Keratinocyte (primary cell): ENCODE data around the gene FANK1. TPM values are rescaled to one million over a fixed set of nuclear protein-coding genes. Genes with fewer than 3 reads are reported as not detected.
"Not testable (repeated sequence)": the region's sequence is repeated elsewhere in the genome, so short reads cannot be mapped to it uniquely, and the experiment has no call there.

Experiments used
- DNase-seq: peaks from one replicate; pipeline ENCODE4 v3.0.0-alpha.2; 2011; ENCODE audit warnings: low read depth, missing footprints, low spot score
- FAIRE-seq: peaks from 2 replicates; lab custom pipeline; 2011; peaks lifted over from hg19 to GRCh38; lab: Jason Lieb, UNC
- H2AFZ ChIP-seq: 2 replicates; pipeline ENCODE4 v1.6.0; 2012; ENCODE audit warnings: low read length, control low read depth, inconsistent platforms; ENCODE audit not compliant: control insufficient read depth
- H3K27ac ChIP-seq: 2 replicates; pipeline ENCODE4 v1.5.1; 2011; ENCODE audit warnings: low read length; ENCODE audit not compliant: control insufficient read depth, insufficient read depth
- H3K27me3 ChIP-seq: 3 replicates; pipeline ENCODE4 v1.6.0; 2011; ENCODE audit warnings: low read length; ENCODE audit not compliant: control insufficient read depth, insufficient read depth; ENCODE audit errors: extremely low read depth
- H3K36me3 ChIP-seq, 2 experiments: 2 replicates in 1 of 2; 3 replicates in 1 of 2; pipeline ENCODE4 v1.5.1; 2011; ENCODE audit warnings: low read length in 2 of 2, mild to moderate bottlenecking in 1 of 2; ENCODE audit not compliant: control insufficient read depth in 2 of 2, insufficient read depth in 2 of 2; ENCODE audit errors: extremely low read depth in 1 of 2
- H3K4me1 ChIP-seq: 3 replicates; pipeline ENCODE4 v1.5.1; 2011; ENCODE audit warnings: low read length; ENCODE audit not compliant: control insufficient read depth, insufficient read depth; ENCODE audit errors: extremely low read depth
- H3K4me2 ChIP-seq: 3 replicates; pipeline ENCODE4 v1.6.0; 2011; ENCODE audit warnings: low read depth, low read length; ENCODE audit not compliant: control insufficient read depth, insufficient read depth; ENCODE audit errors: extremely low read depth
- H3K4me3 ChIP-seq, 3 experiments: fragments of 200-600 bp in 1 of 3; sonication (generic) in 1 of 3; 2 replicates in 2 of 3; 3 replicates in 1 of 3; pipeline ENCODE4 v1.5.1; 2011 to 2016; ENCODE audit warnings: low read length in 3 of 3, mild to moderate bottlenecking in 3 of 3, control low read depth in 2 of 3, inconsistent platforms in 1 of 3, low read depth in 1 of 3, mixed read lengths in 1 of 3, mixed run types in 1 of 3, moderate library complexity in 1 of 3; ENCODE audit not compliant: control insufficient read depth in 2 of 3, insufficient read depth in 2 of 3; ENCODE audit errors: extremely low read depth in 1 of 3
- H3K79me2 ChIP-seq: 2 replicates; pipeline ENCODE4 v1.6.0; 2012; ENCODE audit warnings: low read length; ENCODE audit not compliant: control insufficient read depth, insufficient read depth
- H3K9ac ChIP-seq: 3 replicates; pipeline ENCODE4 v1.6.0; 2011; ENCODE audit warnings: low read length; ENCODE audit not compliant: control insufficient read depth, insufficient read depth; ENCODE audit errors: extremely low read depth
- H3K9me1 ChIP-seq: 3 replicates; pipeline ENCODE4 v1.6.0; 2011; ENCODE audit warnings: low read length; ENCODE audit not compliant: control insufficient read depth, insufficient read depth; ENCODE audit errors: extremely low read depth
- H3K9me3 ChIP-seq: 2 replicates; pipeline ENCODE4 v1.5.1; 2012; ENCODE audit warnings: low read depth, low read length; ENCODE audit not compliant: control insufficient read depth
- H4K20me1 ChIP-seq: 3 replicates; pipeline ENCODE4 v1.6.0; 2011; ENCODE audit warnings: low read length; ENCODE audit not compliant: control insufficient read depth, insufficient read depth; ENCODE audit errors: extremely low read depth
- dilution Hi-C: fragments of 300-500 bp; cut with MboI; formaldehyde crosslinking; loops from one replicate; pipeline ENCODE4 v1.7.0; 2020; ENCODE audit warnings: low sequenced_read_pairs; ENCODE audit not compliant: extremely low pct_ligation_motif_present
- polyA plus RNA-seq, 5 experiments: library from polyadenylated mRNA; depleted of rRNA in 3 of 5; stranded (reverse) in 3 of 5; stranded (forward) in 1 of 5; unstranded in 1 of 5; fragments of >200 nt; gene quantifications; 1 replicate in 1 of 5; 2 replicates in 3 of 5; 3 replicates in 1 of 5; pipeline versions ENCODE4 v1.2.1 to v1.2.3, GENCODE V29; 2011 to 2012; ENCODE audit warnings: missing spikeins in 2 of 5, low read depth in 1 of 5, low replicate concordance in 1 of 5

The FANK1 gene
- polyA plus RNA-seq, 1 donor (not counting 4 experiments of a cell fraction or from before 2014, with no cell fraction given): 13.4 TPM

- Histone ChIP-seq H3K9ac (peak overlapping the region; percentile 87), H3K27ac (peak overlapping the region; percentile 85), H3K4me3 (peak overlapping the region; percentile 72 to 83 (median 82)), H3K79me2 (peaks cover 30% of the 10 kb centered on the region), H2AFZ (peak overlapping the region; percentile 65), H3K4me2 (peak overlapping the region; percentile 84)
- H3K36me3 ChIP-seq, DNase-seq, dilution Hi-C loops, H3K9me3 ChIP-seq, H3K4me1 ChIP-seq, H3K27me3 ChIP-seq, FAIRE-seq, H4K20me1 ChIP-seq, H3K9me1 ChIP-seq: not testable (repeated sequence)
These were observed 955 bp upstream of the FANK1 start for GRCh38 chr10:125895130-125896087.

DNA sequence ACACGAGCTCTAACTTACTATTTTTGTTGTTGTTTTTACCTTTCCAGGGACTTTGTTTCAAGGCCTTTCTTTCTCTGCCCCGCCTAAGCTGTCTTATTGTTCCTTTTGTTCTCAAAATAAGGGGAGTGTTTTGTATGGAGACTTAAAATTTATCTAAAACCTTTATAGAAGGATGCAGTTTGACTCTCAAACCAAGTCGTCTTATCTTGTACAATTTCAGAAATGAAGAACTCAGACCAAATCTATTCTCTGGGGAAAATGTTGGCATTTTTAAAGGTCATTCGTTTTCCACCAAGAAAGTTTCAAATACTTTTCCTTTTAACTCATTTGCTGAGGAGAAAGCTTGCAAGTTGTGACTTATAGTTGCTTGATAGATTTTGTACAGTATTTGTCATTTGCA lies 953 bp downstream of the FANK1 start:
- DNase-seq, H3K36me3 ChIP-seq, FAIRE-seq, H4K20me1 ChIP-seq, dilution Hi-C loops, H3K9me1 ChIP-seq, H2AFZ ChIP-seq, H3K27me3 ChIP-seq, H3K9me3 ChIP-seq: not testable (repeated sequence)
- H3K4me1 ChIP-seq: peaks cover 15% of the 10 kb centered on the region
- peak overlapping the region; percentile 72 to 83 (median 82) for H3K4me3 ChIP-seq
- peaks cover 22% of the 10 kb centered on the region for H3K79me2 ChIP-seq
- peak overlapping the region; percentile 71 for H3K4me2 ChIP-seq
- H3K27ac ChIP-seq: peak overlapping the region; percentile 85
- H3K9ac ChIP-seq: peak overlapping the region; percentile 87

DNA sequence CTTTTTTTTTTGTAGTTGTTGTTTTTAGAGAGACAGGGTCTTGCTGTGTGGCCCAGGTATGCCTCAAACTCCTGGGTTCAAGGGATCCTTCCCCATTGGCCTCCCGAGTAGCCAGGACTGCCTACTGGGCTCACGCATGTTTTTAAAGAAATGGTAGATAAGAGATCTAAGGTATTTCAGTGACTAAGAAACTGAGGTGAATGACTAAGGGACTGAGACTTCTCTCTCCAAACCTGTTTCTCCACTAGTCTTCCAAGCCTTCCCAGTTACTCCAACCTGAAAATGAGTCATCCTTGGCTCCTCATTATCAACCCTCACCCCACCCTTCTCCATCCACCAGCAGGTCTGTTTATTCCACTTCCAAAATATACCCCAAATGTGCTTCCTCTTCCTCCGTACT lies 4.6 kb downstream of the FANK1 start:
- H3K9me3 ChIP-seq, H2AFZ ChIP-seq, H3K4me3 ChIP-seq, H3K9me1 ChIP-seq, H3K36me3 ChIP-seq, dilution Hi-C loops, H3K79me2 ChIP-seq, H3K27me3 ChIP-seq, H4K20me1 ChIP-seq, H3K9ac ChIP-seq: not testable (repeated sequence)
- peak; percentile 43 for FAIRE-seq
- DNase-seq: peak; percentile 45
- Histone ChIP-seq H3K4me1 (peaks cover 19% of the 10 kb centered on the region), H3K27ac (peak overlapping the region; percentile 54), H3K4me2 (peak overlapping the region; percentile 62)

DNA sequence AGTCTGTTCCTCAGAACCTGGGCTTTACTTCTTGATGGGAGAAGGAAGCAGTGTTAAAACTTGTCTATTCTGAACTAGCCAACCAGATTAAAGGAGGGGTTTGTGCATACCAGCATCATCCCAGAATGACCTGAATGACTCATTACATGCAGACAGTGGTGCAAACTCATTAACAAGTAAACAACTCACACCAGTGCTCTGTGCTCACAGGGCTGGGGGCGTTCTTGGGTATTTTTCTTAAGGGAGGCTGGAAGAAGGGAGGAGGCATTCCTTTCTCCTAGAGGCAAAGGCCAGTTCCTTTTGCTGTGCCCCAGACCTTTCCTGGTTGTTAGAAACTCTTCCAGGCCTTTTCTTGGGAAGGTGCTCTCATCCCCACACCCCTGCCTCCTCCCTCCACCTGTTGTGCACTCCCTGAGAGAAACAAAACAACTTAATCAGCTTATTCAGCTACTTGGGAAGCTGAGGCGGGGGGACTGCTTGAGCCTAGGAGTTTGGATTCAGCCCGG lies 6.8 kb downstream of the FANK1 start:
- peak; percentile 41 for DNase-seq
- peak; percentile 41 for FAIRE-seq
- H3K9me3 ChIP-seq, H3K27me3 ChIP-seq, H3K9me1 ChIP-seq, H3K36me3 ChIP-seq, H2AFZ ChIP-seq, H4K20me1 ChIP-seq, H3K79me2 ChIP-seq, dilution Hi-C loops: not testable (repeated sequence)
- peak overlapping the region; percentile 56 for H3K9ac ChIP-seq
- peak overlapping the region in 1 of 3 experiments; percentile 23 for H3K4me3 ChIP-seq
- peak overlapping the region; percentile 73 for H3K4me2 ChIP-seq
- peak overlapping the region; percentile 61 for H3K27ac ChIP-seq
- H3K4me1 ChIP-seq: peaks cover 19% of the 10 kb centered on the region
